ENCODE results near the gene GRXCR1. TPM values are rescaled to one million over a fixed set of nuclear protein-coding genes. Genes with fewer than 3 reads are reported as not detected.

GRXCR1 gene
- total and polyA plus RNA-seq, 4 donors: not detected

DNA sequence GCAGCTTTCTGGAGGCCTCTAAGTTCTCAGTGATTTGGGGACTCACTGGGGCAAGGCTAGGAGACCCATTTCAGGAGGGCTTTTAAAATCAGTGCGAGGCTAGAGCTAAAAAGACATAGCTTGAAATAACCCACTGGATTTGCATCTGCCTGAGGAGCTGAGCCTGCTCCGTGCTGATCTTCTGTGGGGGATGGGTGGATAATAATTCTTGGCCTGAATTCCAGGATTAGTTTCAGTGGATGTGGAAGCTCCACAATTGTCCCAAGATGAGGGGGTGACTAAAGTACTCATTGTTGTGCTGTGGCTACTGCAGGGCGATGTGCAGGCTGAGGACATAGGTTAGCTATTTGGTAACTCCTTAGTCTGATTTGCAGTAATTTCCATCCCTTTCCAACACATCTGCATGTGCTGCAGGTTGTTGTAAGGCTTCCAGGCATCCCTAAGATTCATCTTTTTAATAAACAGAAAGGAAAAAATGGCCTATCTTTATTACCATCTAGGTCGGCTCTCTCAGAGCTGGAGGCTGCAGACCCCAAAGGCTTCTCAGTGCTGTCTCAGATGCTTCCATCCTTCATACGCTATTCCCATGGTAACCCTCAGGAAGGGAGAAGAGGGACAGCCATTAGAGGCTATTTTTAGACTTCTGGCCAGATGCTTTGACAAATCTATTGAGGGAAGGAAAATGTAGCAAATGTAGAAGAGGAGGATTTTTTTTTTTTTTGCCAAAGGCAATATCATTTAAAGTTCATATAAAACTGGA, 63.4 kb downstream of the GRXCR1 start:
- TF ChIP-seq FOXA2 (IDR thresholded peaks at IDR 0.05) (no peak), RAD21 (IDR thresholded peaks at IDR 0.05) (no peak), NR2F2 (IDR thresholded peaks at IDR 0.05) (no peak), YY1 (IDR thresholded peaks at IDR 0.05) (no peak), JUND (IDR thresholded peaks at IDR 0.05) (no peak), SP1 (IDR thresholded peaks at IDR 0.05) (no peak), HNF4G (IDR thresholded peaks at IDR 0.05) (no peak), EGR1 (IDR thresholded peaks at IDR 0.05; ENCODE audit: low read depth in 2 of 2) (no peak), TAF1 (conservative IDR thresholded peaks at IDR 0.05) (no peak), HNF4A (conservative IDR thresholded peaks at IDR 0.05) (no peak), FOXA1 (IDR thresholded peaks at IDR 0.05) (no peak), RXRA (IDR thresholded peaks at IDR 0.05) (no peak), GABPA (IDR thresholded peaks at IDR 0.05 in 1 of 2, conservative IDR thresholded peaks at IDR 0.05 in 1 of 2) (no peak)
- TF ChIP-seq, protein P1, sequence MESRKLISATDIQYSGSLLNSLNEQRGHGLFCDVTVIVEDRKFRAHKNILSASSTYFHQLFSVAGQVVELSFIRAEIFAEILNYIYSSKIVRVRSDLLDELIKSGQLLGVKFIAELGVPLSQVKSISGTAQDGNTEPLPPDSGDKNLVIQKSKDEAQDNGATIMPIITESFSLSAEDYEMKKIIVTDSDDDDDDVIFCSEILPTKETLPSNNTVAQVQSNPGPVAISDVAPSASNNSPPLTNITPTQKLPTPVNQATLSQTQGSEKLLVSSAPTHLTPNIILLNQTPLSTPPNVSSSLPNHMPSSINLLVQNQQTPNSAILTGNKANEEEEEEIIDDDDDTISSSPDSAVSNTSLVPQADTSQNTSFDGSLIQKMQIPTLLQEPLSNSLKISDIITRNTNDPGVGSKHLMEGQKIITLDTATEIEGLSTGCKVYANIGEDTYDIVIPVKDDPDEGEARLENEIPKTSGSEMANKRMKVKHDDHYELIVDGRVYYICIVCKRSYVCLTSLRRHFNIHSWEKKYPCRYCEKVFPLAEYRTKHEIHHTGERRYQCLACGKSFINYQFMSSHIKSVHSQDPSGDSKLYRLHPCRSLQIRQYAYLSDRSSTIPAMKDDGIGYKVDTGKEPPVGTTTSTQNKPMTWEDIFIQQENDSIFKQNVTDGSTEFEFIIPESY (IDR thresholded peaks at IDR 0.05): no peak
- TF ChIP-seq, protein P2, sequence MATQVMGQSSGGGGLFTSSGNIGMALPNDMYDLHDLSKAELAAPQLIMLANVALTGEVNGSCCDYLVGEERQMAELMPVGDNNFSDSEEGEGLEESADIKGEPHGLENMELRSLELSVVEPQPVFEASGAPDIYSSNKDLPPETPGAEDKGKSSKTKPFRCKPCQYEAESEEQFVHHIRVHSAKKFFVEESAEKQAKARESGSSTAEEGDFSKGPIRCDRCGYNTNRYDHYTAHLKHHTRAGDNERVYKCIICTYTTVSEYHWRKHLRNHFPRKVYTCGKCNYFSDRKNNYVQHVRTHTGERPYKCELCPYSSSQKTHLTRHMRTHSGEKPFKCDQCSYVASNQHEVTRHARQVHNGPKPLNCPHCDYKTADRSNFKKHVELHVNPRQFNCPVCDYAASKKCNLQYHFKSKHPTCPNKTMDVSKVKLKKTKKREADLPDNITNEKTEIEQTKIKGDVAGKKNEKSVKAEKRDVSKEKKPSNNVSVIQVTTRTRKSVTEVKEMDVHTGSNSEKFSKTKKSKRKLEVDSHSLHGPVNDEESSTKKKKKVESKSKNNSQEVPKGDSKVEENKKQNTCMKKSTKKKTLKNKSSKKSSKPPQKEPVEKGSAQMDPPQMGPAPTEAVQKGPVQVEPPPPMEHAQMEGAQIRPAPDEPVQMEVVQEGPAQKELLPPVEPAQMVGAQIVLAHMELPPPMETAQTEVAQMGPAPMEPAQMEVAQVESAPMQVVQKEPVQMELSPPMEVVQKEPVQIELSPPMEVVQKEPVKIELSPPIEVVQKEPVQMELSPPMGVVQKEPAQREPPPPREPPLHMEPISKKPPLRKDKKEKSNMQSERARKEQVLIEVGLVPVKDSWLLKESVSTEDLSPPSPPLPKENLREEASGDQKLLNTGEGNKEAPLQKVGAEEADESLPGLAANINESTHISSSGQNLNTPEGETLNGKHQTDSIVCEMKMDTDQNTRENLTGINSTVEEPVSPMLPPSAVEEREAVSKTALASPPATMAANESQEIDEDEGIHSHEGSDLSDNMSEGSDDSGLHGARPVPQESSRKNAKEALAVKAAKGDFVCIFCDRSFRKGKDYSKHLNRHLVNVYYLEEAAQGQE (IDR thresholded peaks at IDR 0.05): no peak
- TF ChIP-seq, protein P3, sequence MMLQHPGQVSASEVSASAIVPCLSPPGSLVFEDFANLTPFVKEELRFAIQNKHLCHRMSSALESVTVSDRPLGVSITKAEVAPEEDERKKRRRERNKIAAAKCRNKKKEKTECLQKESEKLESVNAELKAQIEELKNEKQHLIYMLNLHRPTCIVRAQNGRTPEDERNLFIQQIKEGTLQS (IDR thresholded peaks at IDR 0.05): no peak
- TF ChIP-seq, protein P4, sequence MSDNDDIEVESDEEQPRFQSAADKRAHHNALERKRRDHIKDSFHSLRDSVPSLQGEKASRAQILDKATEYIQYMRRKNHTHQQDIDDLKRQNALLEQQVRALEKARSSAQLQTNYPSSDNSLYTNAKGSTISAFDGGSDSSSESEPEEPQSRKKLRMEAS (IDR thresholded peaks at IDR 0.05): no peak
- TF ChIP-seq, protein P5, sequence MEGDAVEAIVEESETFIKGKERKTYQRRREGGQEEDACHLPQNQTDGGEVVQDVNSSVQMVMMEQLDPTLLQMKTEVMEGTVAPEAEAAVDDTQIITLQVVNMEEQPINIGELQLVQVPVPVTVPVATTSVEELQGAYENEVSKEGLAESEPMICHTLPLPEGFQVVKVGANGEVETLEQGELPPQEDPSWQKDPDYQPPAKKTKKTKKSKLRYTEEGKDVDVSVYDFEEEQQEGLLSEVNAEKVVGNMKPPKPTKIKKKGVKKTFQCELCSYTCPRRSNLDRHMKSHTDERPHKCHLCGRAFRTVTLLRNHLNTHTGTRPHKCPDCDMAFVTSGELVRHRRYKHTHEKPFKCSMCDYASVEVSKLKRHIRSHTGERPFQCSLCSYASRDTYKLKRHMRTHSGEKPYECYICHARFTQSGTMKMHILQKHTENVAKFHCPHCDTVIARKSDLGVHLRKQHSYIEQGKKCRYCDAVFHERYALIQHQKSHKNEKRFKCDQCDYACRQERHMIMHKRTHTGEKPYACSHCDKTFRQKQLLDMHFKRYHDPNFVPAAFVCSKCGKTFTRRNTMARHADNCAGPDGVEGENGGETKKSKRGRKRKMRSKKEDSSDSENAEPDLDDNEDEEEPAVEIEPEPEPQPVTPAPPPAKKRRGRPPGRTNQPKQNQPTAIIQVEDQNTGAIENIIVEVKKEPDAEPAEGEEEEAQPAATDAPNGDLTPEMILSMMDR (IDR thresholded peaks at IDR 0.05; ENCODE audit: low read depth, low read length, missing input control): no peak
- no peak for DNase-seq (ENCODE audit: low spot score)
- Histone ChIP-seq H3K9ac (ENCODE audit: low read depth in 1 of 2, low read length in 2 of 2) (no peak overlapping the region), H3K4me1 (ENCODE audit: control insufficient read depth in 4 of 4, insufficient read depth in 4 of 4, low read length in 3 of 4) (no peaks in the 10 kb centered on the region), H3K9me3 (ENCODE audit: control insufficient read depth in 4 of 4, low read length in 3 of 4) (peaks cover 0 to 3% (median 0%) of the 10 kb centered on the region in 4 donors), H3K4me3 (ENCODE audit: low read depth in 1 of 3, low read length in 3 of 3) (no peak overlapping the region), H3K36me3 (ENCODE audit: control insufficient read depth in 4 of 4, insufficient read depth in 3 of 4, low read depth in 1 of 4, low read length in 3 of 4) (no peaks in the 10 kb centered on the region), H3K27me3 (ENCODE audit: control insufficient read depth in 4 of 4, insufficient read depth in 4 of 4, low read length in 3 of 4) (no peaks in the 10 kb centered on the region), H3K27ac (ENCODE audit: low read depth in 1 of 2, low read length in 2 of 2) (no peak overlapping the region)
- WGBS: 67% methylated on average over 5 of the region's 5 CpGs

All from liver (tissue), 9 donors.